ENCODE measurements around the gene RDH12. TPM values are rescaled to one million over a fixed set of nuclear protein-coding genes. Genes with fewer than 3 reads are reported as not detected.

RDH12 gene
- total and polyA plus RNA-seq, 2 experiments from 2014 or later, result not detected

- peaks cover 25% of the 10 kb centered on the region for H3K36me3 ChIP-seq (ENCODE audit: low read depth)
- no peaks in the 10 kb centered on the region for H3K9me2 ChIP-seq (ENCODE audit: insufficient read depth)
- no peaks in the 10 kb centered on the region for H3K79me2 ChIP-seq (ENCODE audit: insufficient read depth)
- H3K9ac ChIP-seq, result no peak overlapping the region
- DNase-seq, result no peak
- in situ Hi-C loops (cut with MboI), result no loop called here
- H2AFZ ChIP-seq, result no peak overlapping the region
- no peaks in the 10 kb centered on the region for H3K4me1 ChIP-seq (ENCODE audit: insufficient read depth)
- H3K4me2 ChIP-seq (ENCODE audit: unreplicated experiment), result no peak overlapping the region
- no peaks in the 10 kb centered on the region for H3K9me3 ChIP-seq (ENCODE audit: low read depth)
- H3K27ac ChIP-seq, result no peak overlapping the region
- no peak for TF ChIP-seq EZH2 (IDR thresholded peaks at IDR 0.05; ENCODE audit: insufficient read depth, poor library complexity, severe bottlenecking)
- no peak for TF ChIP-seq EZH2phosphoT487 (IDR thresholded peaks at IDR 0.05; ENCODE audit: insufficient read depth, low read depth)
- H3K27me3 ChIP-seq (replicated peaks; ENCODE audit: insufficient read depth), result no peaks in the 10 kb centered on the region
- no peaks in the 10 kb centered on the region for H4K20me1 ChIP-seq (ENCODE audit: insufficient read depth)
- no peaks in the 10 kb centered on the region for H3F3A ChIP-seq (ENCODE audit: insufficient read depth)
- WGBS, 2 experiments (ENCODE audit: low coverage in 1 of 2, low lambda C conversion rate in 2 of 2, missing lambda C conversion rate in 2 of 2), result 78 to 81% methylated on average over 5 of the region's 5 CpGs
- no peak overlapping the region for H3K4me3 ChIP-seq
Measured at GRCh38 chr14:67765192-67765834, 63.6 kb downstream of the RDH12 start.

GRCh38 chr14:67766035-67766680 lies 64.5 kb downstream of the RDH12 start:
- H4K20me1 ChIP-seq (ENCODE audit: insufficient read depth), result no peaks in the 10 kb centered on the region
- 83% methylated on average over 10 of the region's 10 CpGs for WGBS, 2 experiments (ENCODE audit: low coverage in 1 of 2, low lambda C conversion rate in 2 of 2, missing lambda C conversion rate in 2 of 2)
- H3K9me2 ChIP-seq (ENCODE audit: insufficient read depth), result no peaks in the 10 kb centered on the region
- H3K4me1 ChIP-seq (ENCODE audit: insufficient read depth), result no peaks in the 10 kb centered on the region
- peaks cover 24% of the 10 kb centered on the region for H3K36me3 ChIP-seq (ENCODE audit: low read depth)
- H3K9me3 ChIP-seq (ENCODE audit: low read depth), result no peaks in the 10 kb centered on the region
- no peaks in the 10 kb centered on the region for H3K27me3 ChIP-seq (replicated peaks; ENCODE audit: insufficient read depth)
- H3K9ac ChIP-seq, result no peak overlapping the region
- no peak overlapping the region for H3K4me2 ChIP-seq (ENCODE audit: unreplicated experiment)
- H3K79me2 ChIP-seq (ENCODE audit: insufficient read depth), result no peaks in the 10 kb centered on the region
- TF ChIP-seq EZH2 (IDR thresholded peaks at IDR 0.05; ENCODE audit: insufficient read depth, poor library complexity, severe bottlenecking), result no peak
- no peak for TF ChIP-seq EZH2phosphoT487 (IDR thresholded peaks at IDR 0.05; ENCODE audit: insufficient read depth, low read depth)
- no peak overlapping the region for H3K27ac ChIP-seq
- in situ Hi-C loops (cut with MboI), result no loop called here
- DNase-seq, result no peak
- no peak overlapping the region for H2AFZ ChIP-seq
- H3K4me3 ChIP-seq, result no peak overlapping the region
- no peaks in the 10 kb centered on the region for H3F3A ChIP-seq (ENCODE audit: insufficient read depth)

GRCh38 chr14:67768219-67768618 lies 66.5 kb downstream of the RDH12 start:
- H4K20me1 ChIP-seq (ENCODE audit: insufficient read depth), result no peaks in the 10 kb centered on the region
- TF ChIP-seq EZH2phosphoT487 (IDR thresholded peaks at IDR 0.05; ENCODE audit: insufficient read depth, low read depth), result no peak
- TF ChIP-seq EZH2 (IDR thresholded peaks at IDR 0.05; ENCODE audit: insufficient read depth, poor library complexity, severe bottlenecking), result no peak
- H3K79me2 ChIP-seq (ENCODE audit: insufficient read depth), result no peaks in the 10 kb centered on the region
- no peak overlapping the region for H3K9ac ChIP-seq
- H2AFZ ChIP-seq, result no peak overlapping the region
- peaks cover 39% of the 10 kb centered on the region for H3K36me3 ChIP-seq (ENCODE audit: low read depth)
- H3K27ac ChIP-seq, result no peak overlapping the region
- DNase-seq, result no peak
- in situ Hi-C loops (cut with MboI), result no loop called here
- H3K4me2 ChIP-seq (ENCODE audit: unreplicated experiment), result no peak overlapping the region
- no peaks in the 10 kb centered on the region for H3K4me1 ChIP-seq (ENCODE audit: insufficient read depth)
- no peaks in the 10 kb centered on the region for H3K9me2 ChIP-seq (ENCODE audit: insufficient read depth)
- no peaks in the 10 kb centered on the region for H3K27me3 ChIP-seq (replicated peaks; ENCODE audit: insufficient read depth)
- H3K9me3 ChIP-seq (ENCODE audit: low read depth), result no peaks in the 10 kb centered on the region
- no peak overlapping the region for H3K4me3 ChIP-seq
- WGBS, 2 experiments (ENCODE audit: low coverage in 1 of 2, low lambda C conversion rate in 2 of 2, missing lambda C conversion rate in 2 of 2), result 66 to 74% methylated on average over 2 of the region's 2 CpGs
- H3F3A ChIP-seq (ENCODE audit: insufficient read depth), result no peaks in the 10 kb centered on the region

GRCh38 chr14:67773844-67774377 lies 72.2 kb downstream of the RDH12 start:
- Histone ChIP-seq H3K79me2 (ENCODE audit: insufficient read depth) (no peaks in the 10 kb centered on the region), H4K20me1 (ENCODE audit: insufficient read depth) (no peaks in the 10 kb centered on the region), H3K4me1 (ENCODE audit: insufficient read depth) (no peaks in the 10 kb centered on the region), H3K9me3 (ENCODE audit: low read depth) (no peaks in the 10 kb centered on the region), H3K4me2 (ENCODE audit: unreplicated experiment) (no peak overlapping the region), H3K27me3 (replicated peaks; ENCODE audit: insufficient read depth) (no peaks in the 10 kb centered on the region), H3K4me3 (no peak overlapping the region), H3F3A (ENCODE audit: insufficient read depth) (no peaks in the 10 kb centered on the region), H3K9ac (no peak overlapping the region), H2AFZ (no peak overlapping the region), H3K36me3 (ENCODE audit: low read depth) (peaks cover 39% of the 10 kb centered on the region; the same call in 1 of the 2 replicates), H3K9me2 (ENCODE audit: insufficient read depth) (no peaks in the 10 kb centered on the region), H3K27ac (no peak overlapping the region)
- in situ Hi-C loops (cut with MboI), result no loop called here
- TF ChIP-seq EZH2 (IDR thresholded peaks at IDR 0.05; ENCODE audit: insufficient read depth, poor library complexity, severe bottlenecking) (no peak), EZH2phosphoT487 (IDR thresholded peaks at IDR 0.05; ENCODE audit: insufficient read depth, low read depth) (no peak)
- DNase-seq, result no peak
- WGBS, 2 experiments (ENCODE audit: low coverage in 1 of 2, low lambda C conversion rate in 2 of 2, missing lambda C conversion rate in 2 of 2), result 91% methylated on average over 5 of the region's 5 CpGs
